NT2/D1 (cell line): ENCODE results near the gene MAOA.

Experiments used
- SUZ12 ChIP-seq: IDR thresholded peaks from 2 replicates; pipeline ENCODE4 v1.6.1; 2011; ENCODE audit not compliant: insufficient read length, insufficient read depth; ENCODE audit errors: extremely low read depth
- ZNF274 ChIP-seq: IDR thresholded peaks from 2 replicates; pipeline ENCODE4 v1.6.1; 2011; ENCODE audit warnings: mild to moderate bottlenecking, low read depth, low read length

- TF ChIP-seq ZNF274 (no peak), SUZ12 (no peak)
Measured at GRCh38 chrX:43627669-43628068, 28.4 kb upstream of the MAOA start.
